Activated T-cell treated with anti-CD3 and anti-CD28 coated beads, Interleukin-2, amount 50 U/mL, for 1 hour (primary cell): ENCODE results near the gene BMPR1A.
"Not testable (repeated sequence)": the region's sequence is repeated elsewhere in the genome, so short reads cannot be mapped to it uniquely, and the experiment has no call there.

Experiments
- DNase-seq: peaks from one replicate; pipeline ENCODE4 v3.0.0-alpha.2; 2020

The BMPR1A gene

GRCh38 chr10:86851328-86852207 lies 95.1 kb downstream of the BMPR1A start:
- no peak for DNase-seq

- DNase-seq, result not testable (repeated sequence)
Observed at GRCh38 chr10:86853582-86853981, 97.2 kb downstream of the BMPR1A start.

- no peak for DNase-seq
Observed at GRCh38 chr10:86855513-86855912, 99.1 kb downstream of the BMPR1A start.

GRCh38 chr10:86856156-86856555 lies 99.7 kb downstream of the BMPR1A start:
- DNase-seq, result no peak

GRCh38 chr10:86857128-86857721 lies 100.8 kb downstream of the BMPR1A start:
- DNase-seq, result no peak

GRCh38 chr10:86858011-86858410 lies 101.6 kb downstream of the BMPR1A start:
- no peak for DNase-seq

GRCh38 chr10:86861351-86861750 lies 104.9 kb downstream of the BMPR1A start:
- DNase-seq, result no peak

GRCh38 chr10:86862373-86862772 lies 106.0 kb downstream of the BMPR1A start:
- DNase-seq, result no peak

- no peak for DNase-seq
Observed at GRCh38 chr10:86862786-86863483, 106.5 kb downstream of the BMPR1A start.

GRCh38 chr10:86863484-86863842 lies 107.0 kb downstream of the BMPR1A start:
- DNase-seq, result no peak

- DNase-seq, result not testable (repeated sequence)
Observed at GRCh38 chr10:86865011-86865811, 108.8 kb downstream of the BMPR1A start.

- DNase-seq, result no peak
Observed at GRCh38 chr10:86867149-86867548, 110.7 kb downstream of the BMPR1A start.

- DNase-seq, result no peak
Observed at GRCh38 chr10:86868353-86868752, 111.9 kb downstream of the BMPR1A start.

GRCh38 chr10:86870679-86871078 lies 114.3 kb downstream of the BMPR1A start:
- no peak for DNase-seq

GRCh38 chr10:86871563-86872183 lies 115.3 kb downstream of the BMPR1A start:
- DNase-seq, result no peak

- DNase-seq, result no peak
Observed at GRCh38 chr10:86872757-86873156, 116.3 kb downstream of the BMPR1A start.

GRCh38 chr10:86876748-86877147 lies 120.3 kb downstream of the BMPR1A start:
- no peak for DNase-seq

GRCh38 chr10:86878983-86879713 lies 122.7 kb downstream of the BMPR1A start:
- no peak for DNase-seq

- no peak for DNase-seq
Observed at GRCh38 chr10:86880971-86881370, 124.6 kb downstream of the BMPR1A start.

GRCh38 chr10:86888585-86889381 lies 132.4 kb downstream of the BMPR1A start:
- DNase-seq, result no peak

- DNase-seq, result no peak
Observed at GRCh38 chr10:86889997-86890396, 133.6 kb downstream of the BMPR1A start.
